Measurements from ENCODE around the gene RITA1. TPM values are rescaled to one million over a fixed set of nuclear protein-coding genes. Genes with fewer than 3 reads are reported as not detected.
"Not testable (repeated sequence)": the region's sequence is repeated elsewhere in the genome, so short reads cannot be mapped to it uniquely, and the experiment has no call there.

RITA1 gene
- total and polyA plus RNA-seq, 2 donors (not counting 3 experiments of a cell fraction or from before 2014, with no cell fraction given), result 20.7 to 21.3 TPM

DNA sequence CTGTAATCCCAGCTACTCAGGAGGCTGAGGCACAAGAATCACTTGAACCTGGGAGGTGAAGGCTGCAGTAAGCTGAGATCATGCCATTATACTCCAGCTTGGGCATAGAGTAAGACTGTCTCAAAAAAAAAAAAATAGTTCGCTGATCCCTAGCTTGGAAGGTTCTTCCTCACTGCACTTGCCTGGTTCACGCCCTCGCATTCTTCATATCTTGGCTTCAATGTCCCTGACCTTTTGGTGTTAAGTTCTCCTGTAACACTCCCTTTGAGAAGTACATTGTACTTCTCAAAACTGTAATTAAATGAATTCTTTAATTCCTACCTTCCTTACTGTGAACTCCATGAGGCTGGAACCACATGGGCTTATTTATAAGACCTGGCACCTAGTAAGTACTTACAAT lies 19.3 kb downstream of the RITA1 start:
- BruUV-seq (replicated peaks), result no TSS peak
- Histone ChIP-seq H3K9me1 (replicated peaks; ENCODE audit: control insufficient read depth, extremely low read depth, insufficient read depth, low read length) (no peaks in the 10 kb centered on the region), H3K36me3 (ENCODE audit: control insufficient read depth in 2 of 2, extremely low read depth in 1 of 2, insufficient read depth in 2 of 2, low read length in 2 of 2) (no peaks in the 10 kb centered on the region), H3K4me2 (ENCODE audit: insufficient read depth, low read length) (no peak overlapping the region), H3K9ac (replicated peaks; ENCODE audit: extremely low read depth, insufficient read depth, low read length) (no peak overlapping the region), H3K27ac (ENCODE audit: insufficient read depth, low read depth, low read length) (no peak overlapping the region), H3K27me3 (ENCODE audit: control insufficient read depth in 2 of 2, insufficient read depth in 2 of 2, low read length in 2 of 2) (no peaks in the 10 kb centered on the region), H3K9me3 (replicated peaks; ENCODE audit: control insufficient read depth, insufficient read depth, low read length) (no peaks in the 10 kb centered on the region), H3K4me1 (ENCODE audit: control insufficient read depth, extremely low read depth, insufficient read depth, low read length) (no peaks in the 10 kb centered on the region), H4K20me1 (replicated peaks; ENCODE audit: control insufficient read depth, extremely low read depth, insufficient read depth, low read length) (no peaks in the 10 kb centered on the region), H3K79me2 (ENCODE audit: control insufficient read depth, insufficient read depth, low read length) (no peaks in the 10 kb centered on the region), H2AFZ (ENCODE audit: low read depth, low read length) (no peak overlapping the region), H3K4me3 (replicated peaks in 1 of 3; ENCODE audit: insufficient read depth in 1 of 3, low read depth in 1 of 3, low read length in 3 of 3) (no peak overlapping the region)
- ChIA-PET CTCF (interaction anchor here (1.6 to 2.0 kb wide), 2 partner anchors 8 to 10 kb away, joined by 3 to 5 read pairs; no protein-coding TSS in a partner anchor), POLR2A (no interaction called here)
- FAIRE-seq (no peak), DNase-seq (ENCODE audit: low read depth, low spot score) (no peak)
- intact Hi-C loops (cut with micrococcal nuclease), result no loop called here
- dilution Hi-C loops (cut with MboI; ENCODE audit: extremely low pct_ligation_motif_present, low sequenced_read_pairs), result no loop called here
- no peak for TF ChIP-seq POLR2AphosphoS5 (IDR thresholded peaks at IDR 0.05; ENCODE audit: insufficient read depth, low read depth, low read length)
- TF ChIP-seq, protein P1, sequence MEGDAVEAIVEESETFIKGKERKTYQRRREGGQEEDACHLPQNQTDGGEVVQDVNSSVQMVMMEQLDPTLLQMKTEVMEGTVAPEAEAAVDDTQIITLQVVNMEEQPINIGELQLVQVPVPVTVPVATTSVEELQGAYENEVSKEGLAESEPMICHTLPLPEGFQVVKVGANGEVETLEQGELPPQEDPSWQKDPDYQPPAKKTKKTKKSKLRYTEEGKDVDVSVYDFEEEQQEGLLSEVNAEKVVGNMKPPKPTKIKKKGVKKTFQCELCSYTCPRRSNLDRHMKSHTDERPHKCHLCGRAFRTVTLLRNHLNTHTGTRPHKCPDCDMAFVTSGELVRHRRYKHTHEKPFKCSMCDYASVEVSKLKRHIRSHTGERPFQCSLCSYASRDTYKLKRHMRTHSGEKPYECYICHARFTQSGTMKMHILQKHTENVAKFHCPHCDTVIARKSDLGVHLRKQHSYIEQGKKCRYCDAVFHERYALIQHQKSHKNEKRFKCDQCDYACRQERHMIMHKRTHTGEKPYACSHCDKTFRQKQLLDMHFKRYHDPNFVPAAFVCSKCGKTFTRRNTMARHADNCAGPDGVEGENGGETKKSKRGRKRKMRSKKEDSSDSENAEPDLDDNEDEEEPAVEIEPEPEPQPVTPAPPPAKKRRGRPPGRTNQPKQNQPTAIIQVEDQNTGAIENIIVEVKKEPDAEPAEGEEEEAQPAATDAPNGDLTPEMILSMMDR (IDR thresholded peaks at IDR 0.05; ENCODE audit: extremely low read depth in 1 of 2, insufficient read depth in 1 of 2, low read depth in 1 of 2, low read length in 2 of 2), result no peak
- TF ChIP-seq, protein P2, sequence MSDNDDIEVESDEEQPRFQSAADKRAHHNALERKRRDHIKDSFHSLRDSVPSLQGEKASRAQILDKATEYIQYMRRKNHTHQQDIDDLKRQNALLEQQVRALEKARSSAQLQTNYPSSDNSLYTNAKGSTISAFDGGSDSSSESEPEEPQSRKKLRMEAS (IDR thresholded peaks at IDR 0.05; ENCODE audit: insufficient read depth, insufficient read length), result no peak
- no peak for TF ChIP-seq GATA2 (IDR thresholded peaks at IDR 0.05; ENCODE audit: insufficient read depth, insufficient read length, low read depth, low read length)
- no peak for TF ChIP-seq MYC (IDR thresholded peaks at IDR 0.05; ENCODE audit: low read depth, low read length)
- no peak for TF ChIP-seq JUN (IDR thresholded peaks at IDR 0.05; ENCODE audit: borderline replicate concordance, insufficient read depth, insufficient read length, low read depth)
- no peak for TF ChIP-seq FOS (IDR thresholded peaks at IDR 0.05; ENCODE audit: borderline replicate concordance, insufficient read depth, low read length)
- no peak for TF ChIP-seq POLR2A (IDR thresholded peaks at IDR 0.05; ENCODE audit: low read depth, low read length)
- no peak for TF ChIP-seq EZH2 (IDR thresholded peaks at IDR 0.05; ENCODE audit: borderline replicate concordance, low read depth, low read length, severe bottlenecking)

DNA sequence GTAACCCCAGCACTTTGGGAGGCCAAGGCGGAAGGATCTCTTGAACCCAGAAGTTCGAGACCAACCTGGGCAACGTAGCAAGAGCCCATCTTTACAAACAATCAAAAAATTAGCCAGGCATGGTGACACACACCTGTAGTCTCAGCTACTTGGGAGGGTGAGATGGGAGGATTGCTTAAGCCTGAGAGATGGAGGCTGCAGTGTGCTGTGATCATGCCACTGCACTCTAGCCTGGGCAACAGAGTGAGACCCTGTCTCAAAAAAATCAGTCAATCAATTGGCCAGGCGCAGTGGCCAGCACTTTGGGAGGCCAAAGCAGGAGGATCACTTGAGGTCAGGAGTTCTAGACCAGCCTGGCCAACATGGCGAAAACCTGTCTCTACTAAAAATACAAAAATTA lies 21.3 kb downstream of the RITA1 start:
- FAIRE-seq; H3K36me3 ChIP-seq (ENCODE audit: control insufficient read depth in 2 of 2, extremely low read depth in 1 of 2, insufficient read depth in 2 of 2, low read length in 2 of 2); H3K9ac ChIP-seq (replicated peaks; ENCODE audit: extremely low read depth, insufficient read depth, low read length); dilution Hi-C loops (cut with MboI; ENCODE audit: extremely low pct_ligation_motif_present, low sequenced_read_pairs); POLR2A ChIA-PET; H3K27me3 ChIP-seq (ENCODE audit: control insufficient read depth in 2 of 2, insufficient read depth in 2 of 2, low read length in 2 of 2); H2AFZ ChIP-seq (ENCODE audit: low read depth, low read length); H3K4me3 ChIP-seq (replicated peaks in 1 of 3; ENCODE audit: insufficient read depth in 1 of 3, low read depth in 1 of 3, low read length in 3 of 3); intact Hi-C loops (cut with micrococcal nuclease); DNase-seq (ENCODE audit: low read depth, low spot score); H3K27ac ChIP-seq (ENCODE audit: insufficient read depth, low read depth, low read length); H3K79me2 ChIP-seq (ENCODE audit: control insufficient read depth, insufficient read depth, low read length); CTCF ChIA-PET; H3K9me3 ChIP-seq (replicated peaks; ENCODE audit: control insufficient read depth, insufficient read depth, low read length); H4K20me1 ChIP-seq (replicated peaks; ENCODE audit: control insufficient read depth, extremely low read depth, insufficient read depth, low read length); H3K9me1 ChIP-seq (replicated peaks; ENCODE audit: control insufficient read depth, extremely low read depth, insufficient read depth, low read length); H3K4me2 ChIP-seq (ENCODE audit: insufficient read depth, low read length); BruUV-seq (replicated peaks); H3K4me1 ChIP-seq (ENCODE audit: control insufficient read depth, extremely low read depth, insufficient read depth, low read length): not testable (repeated sequence)
